Sigmoid colon (tissue), 7 donors: ENCODE measurements around the gene ZC3H15. TPM values are rescaled to one million over a fixed set of nuclear protein-coding genes. Genes with fewer than 3 reads are reported as not detected.
A peak's percentile ranks its signal among the peaks of the same experiment; 100 is the strongest.

ENCODE experiments used
- DNase-seq: peaks from one replicate; pipeline ENCODE4 v3.0.0-alpha.2; 2019
- H3K27ac ChIP-seq, 4 donors: fragments of 200-600 bp; sonication (generic); one replicate each; pipeline ENCODE4 v1.5.1; 2016 to 2019; ENCODE audit warnings: mild to moderate bottlenecking in 1 of 4
- H3K27me3 ChIP-seq, 3 donors: fragments of 200-600 bp; sonication (generic); one replicate each; pipeline ENCODE4 v1.5.1; 2019; ENCODE audit warnings: mild to moderate bottlenecking in 1 of 3
- H3K36me3 ChIP-seq, 4 donors: fragments of 200-600 bp; sonication (generic); one replicate each; pipeline ENCODE4 v1.5.1; 2016 to 2019
- H3K4me1 ChIP-seq, 4 donors: fragments of 200-600 bp; sonication (generic); one replicate each; pipeline ENCODE4 v1.5.1; 2017 to 2019
- H3K4me3 ChIP-seq, 4 donors: fragments of 200-600 bp; sonication (generic); one replicate each; pipeline ENCODE4 v1.5.1; 2017 to 2019; ENCODE audit warnings: mild to moderate bottlenecking in 2 of 4, moderate library complexity in 1 of 4
- H3K9me3 ChIP-seq, 4 donors: fragments of 200-600 bp in 3 of 4; sonication (generic) in 3 of 4; one replicate each; pipeline versions ENCODE4 v1.5.1 to v1.6.1; 2013 to 2019
- CTCF ChIP-seq, 4 experiments: fragments of 450-650 bp in 3 of 4; fragments of 200-600 bp in 1 of 4; IDR thresholded peaks; one replicate each; pipeline ENCODE4 v1.5.1; 2016 to 2019; ENCODE audit warnings: antibody characterized with exemption in 4 of 4, mild to moderate bottlenecking in 3 of 4, moderate library complexity in 2 of 4
- EP300 ChIP-seq, 4 donors: sonication (generic); formaldehyde crosslinking; IDR thresholded peaks; one replicate each; pipeline ENCODE4 v1.6.1; 2017; ENCODE audit warnings: antibody characterized with exemption in 4 of 4
- POLR2A ChIP-seq, 2 donors: fragments of 450-650 bp; IDR thresholded peaks; one replicate each; pipeline ENCODE4 v1.6.1; 2016; ENCODE audit warnings: antibody characterized with exemption in 2 of 2, mild to moderate bottlenecking in 2 of 2, moderate library complexity in 2 of 2
- POLR2AphosphoS5 ChIP-seq, 4 donors: sonication (generic); formaldehyde crosslinking; IDR thresholded peaks; one replicate each; pipeline ENCODE4 v1.6.1; 2017; ENCODE audit warnings: antibody characterized with exemption in 4 of 4
- WGBS, 2 donors: extraction: QIAGEN DNeasy Blood & Tissue Kit; methylation state at CpG; one replicate each; pipeline ENCODE4 v1.1.7; 2013; 5-methylcytosine and 5-hydroxymethylcytosine counted together
- intact Hi-C: fragments of 100-400 bp; cut with DNase I; formaldehyde crosslinking; loops from one replicate; pipeline ENCODE4 v1.15.1; 2023
- polyA plus RNA-seq, 3 donors: library from polyadenylated mRNA; stranded (reverse); fragments of 200-250 nt; gene quantifications; one replicate each; pipeline ENCODE4 v1.2.3, GENCODE V29; 2013
- total RNA-seq, 4 donors: library from RNA; depleted of rRNA; stranded (reverse); fragments of >200 nt; gene quantifications; one replicate each; pipeline ENCODE4 v1.1.0, GENCODE V29; 2016
- donor health status: healthy with polysubstance abuse.
- donor health status: Bipolar disorder and iron deficiency.
- donor health status: healthy.

Gene ZC3H15
- total and polyA plus RNA-seq, 7 donors = 51.1 to 77.9 (median 61.2) TPM

- DNase-seq = no peak
Observed at GRCh38 chr2:186551323-186552050, 65.4 kb downstream of the ZC3H15 start.

GRCh38 chr2:186554429-186554828 lies 68.4 kb downstream of the ZC3H15 start:
- Histone ChIP-seq H3K4me3 (no peak overlapping the region), H3K36me3 (no peaks in the 10 kb centered on the region), H3K27ac (no peak overlapping the region), H3K4me1 (peaks cover 0 to 11% (median 5%) of the 10 kb centered on the region in 4 donors), H3K9me3 (no peaks in the 10 kb centered on the region), H3K27me3 (no peaks in the 10 kb centered on the region)
- TF ChIP-seq POLR2A (IDR thresholded peaks at IDR 0.05) (no peak), EP300 (IDR thresholded peaks at IDR 0.05) (no peak), CTCF (IDR thresholded peaks at IDR 0.05) (no peak), POLR2AphosphoS5 (IDR thresholded peaks at IDR 0.05) (no peak)
- DNase-seq = no peak
- intact Hi-C loops = no loop called here
- 73 to 86% methylated on average over 1 of the region's 1 CpG for WGBS, 2 donors

More at GRCh38 chr2:186551323-186552050, 65.4 kb downstream of the ZC3H15 start:
- Histone ChIP-seq H3K27ac (no peak overlapping the region), H3K9me3 (no peaks in the 10 kb centered on the region), H3K4me3 (no peak overlapping the region), H3K4me1 (peaks cover 0 to 7% (median 4%) of the 10 kb centered on the region in 4 donors), H3K27me3 (no peaks in the 10 kb centered on the region), H3K36me3 (no peaks in the 10 kb centered on the region)
- 83 to 85% methylated on average over 8 of the region's 8 CpGs for WGBS, 2 donors
- intact Hi-C loops = no loop called here
- TF ChIP-seq POLR2A (IDR thresholded peaks at IDR 0.05) = no peak

- WGBS, 2 donors = 77% methylated on average over 8 of the region's 8 CpGs
- no peak overlapping the region for H3K4me3 ChIP-seq
- no peaks in the 10 kb centered on the region for H3K27me3 ChIP-seq
- intact Hi-C loops = no loop called here
- no peaks in the 10 kb centered on the region for H3K36me3 ChIP-seq
- no peak overlapping the region for H3K27ac ChIP-seq
- no peaks in the 10 kb centered on the region for H3K9me3 ChIP-seq
- H3K4me1 ChIP-seq = peaks cover 0 to 12% (median 5%) of the 10 kb centered on the region in 4 donors
- DNase-seq = no peak
- TF ChIP-seq POLR2AphosphoS5 (IDR thresholded peaks at IDR 0.05) (no peak), POLR2A (IDR thresholded peaks at IDR 0.05) (no peak), EP300 (IDR thresholded peaks at IDR 0.05) (no peak), CTCF (IDR thresholded peaks at IDR 0.05) (no peak)
Observed at GRCh38 chr2:186554850-186555671, 69.0 kb downstream of the ZC3H15 start.

- no peaks in the 10 kb centered on the region for H3K36me3 ChIP-seq
- H3K27ac ChIP-seq = peak overlapping the region in 1 of 4 donors; percentile 25
- WGBS, 2 donors = 88 to 89% methylated on average over 2 of the region's 2 CpGs
- no peak for DNase-seq
- intact Hi-C loops = no loop called here
- peaks cover 0 to 12% (median 5%) of the 10 kb centered on the region in 4 donors for H3K4me1 ChIP-seq
- H3K4me3 ChIP-seq = no peak overlapping the region
- no peaks in the 10 kb centered on the region for H3K27me3 ChIP-seq
- no peaks in the 10 kb centered on the region for H3K9me3 ChIP-seq
- TF ChIP-seq EP300 (IDR thresholded peaks at IDR 0.05) = no peak
- TF ChIP-seq CTCF (IDR thresholded peaks at IDR 0.05) = no peak
- no peak for TF ChIP-seq POLR2A (IDR thresholded peaks at IDR 0.05)
- peak in 2 of 4 donors; percentile 33 to 63 for TF ChIP-seq POLR2AphosphoS5 (IDR thresholded peaks at IDR 0.05)
Observed at GRCh38 chr2:186558512-186559276, 72.6 kb downstream of the ZC3H15 start.

Other genes starting within 250 kb of the ZC3H15 start
- 100 to 1,000 TPM in 1 of 4 donors, 10 to 100 TPM in 3; 67.1 to 117 (median 70.3) TPM for gene ITGAV, start 103.8 kb downstream of the ZC3H15 start, total RNA-seq
- 10 to 100 TPM in 1 of 3 donors, 1 to 10 TPM in 2; 3.6 to 15.4 (median 6.9) TPM for gene ITGAV, start 103.8 kb downstream of the ZC3H15 start, polyA plus RNA-seq
- 10 to 100 TPM in 3 of 4 donors, 1 to 10 TPM in 1; 8.0 to 12.3 (median 10.5) TPM for gene FAM171B, start 207.8 kb downstream of the ZC3H15 start, total RNA-seq
- 1 to 10 TPM in 1 of 3 donors, under 1 TPM in 2; under 0.01 to 1.3 (median 0.60) TPM for gene FAM171B, start 207.8 kb downstream of the ZC3H15 start, polyA plus RNA-seq